ENCODE results near the gene CRYBA2. TPM values are rescaled to one million over a fixed set of nuclear protein-coding genes. Genes with fewer than 3 reads are reported as not detected.

CRYBA2 gene
- total RNA-seq, 1 experiment from 2014 or later, result not detected

GRCh38 chr2:219030177-219030940 lies 37.1 kb upstream of the CRYBA2 start:
- Mint-ChIP-seq H3K4me3 (ENCODE audit: unreplicated experiment) (no peak overlapping the region), H3K4me1 (ENCODE audit: insufficient read depth, unreplicated experiment) (no peaks in the 10 kb centered on the region), H3K9me3 (ENCODE audit: unreplicated experiment) (no peaks in the 10 kb centered on the region), H3K36me3 (ENCODE audit: insufficient read depth, unreplicated experiment) (no peaks in the 10 kb centered on the region), H3K27me3 (ENCODE audit: insufficient read depth, unreplicated experiment) (peaks cover 38% of the 10 kb centered on the region), H3K27ac (ENCODE audit: low read depth, unreplicated experiment) (no peak overlapping the region)
- intact Hi-C loops (cut with micrococcal nuclease), result no loop called here
- no TSS peak for BruUV-seq (replicated peaks)
- ChIA-PET CTCF (interaction anchor here (0.5 to 14.0 kb wide), 48 partner anchors 8 to 368 kb away, joined by 3 to 178 read pairs (median 6); partner anchors contain the start of gene CFAP65), POLR2A (interaction anchor here (0.7 to 1.2 kb wide), 4 partner anchors 11 to 124 kb away, joined by 3 to 8 read pairs (median 4); partner anchors contain the start of gene CFAP65)
- no peak for TF ChIP-seq CTCF (IDR thresholded peaks at IDR 0.05; ENCODE audit: unreplicated experiment)
- no peak for DNase-seq (ENCODE audit: unreplicated experiment)

- POLR2A ChIA-PET, result interaction anchor here (1.0 to 1.2 kb wide), 3 partner anchors 11 to 125 kb away, joined by 4 to 8 read pairs (median 4); partner anchors contain the start of gene CFAP65
- no peak overlapping the region for H3K4me3 Mint-ChIP-seq (ENCODE audit: unreplicated experiment)
- H3K4me1 Mint-ChIP-seq (ENCODE audit: insufficient read depth, unreplicated experiment), result no peaks in the 10 kb centered on the region
- no TSS peak for BruUV-seq (replicated peaks)
- intact Hi-C loops (cut with micrococcal nuclease), result loop anchor here (1.0 kb wide), 3 partner anchors 33 to 126 kb away; no protein-coding TSS in a partner anchor
- CTCF ChIA-PET, result interaction anchor here (0.6 to 14.0 kb wide), 49 partner anchors 8 to 369 kb away, joined by 3 to 178 read pairs (median 6); partner anchors contain the start of gene CFAP65
- peak; percentile 80 for DNase-seq (ENCODE audit: unreplicated experiment)
- no peak overlapping the region for H3K27ac Mint-ChIP-seq (ENCODE audit: low read depth, unreplicated experiment)
- no peaks in the 10 kb centered on the region for H3K9me3 Mint-ChIP-seq (ENCODE audit: unreplicated experiment)
- peak; percentile 95 for TF ChIP-seq CTCF (IDR thresholded peaks at IDR 0.05; ENCODE audit: unreplicated experiment)
- H3K27me3 Mint-ChIP-seq (ENCODE audit: insufficient read depth, unreplicated experiment), result peaks cover 32% of the 10 kb centered on the region
- peaks cover 4% of the 10 kb centered on the region for H3K36me3 Mint-ChIP-seq (ENCODE audit: insufficient read depth, unreplicated experiment)
Measured at GRCh38 chr2:219029829-219030165, 36.6 kb upstream of the CRYBA2 start.

- H3K27ac Mint-ChIP-seq (ENCODE audit: low read depth, unreplicated experiment), result no peak overlapping the region
- ChIA-PET POLR2A (interaction anchor here (1.0 to 1.2 kb wide), 3 partner anchors 12 to 126 kb away, joined by 4 to 8 read pairs (median 4); partner anchors contain the start of gene CFAP65), CTCF (interaction anchor here (0.6 to 14.0 kb wide), 50 partner anchors 7 to 369 kb away, joined by 3 to 178 read pairs (median 6); partner anchors contain the start of gene CFAP65)
- no peak for DNase-seq (ENCODE audit: unreplicated experiment)
- TF ChIP-seq CTCF (IDR thresholded peaks at IDR 0.05; ENCODE audit: unreplicated experiment), result no peak
- peaks cover 4% of the 10 kb centered on the region for H3K36me3 Mint-ChIP-seq (ENCODE audit: insufficient read depth, unreplicated experiment)
- no peaks in the 10 kb centered on the region for H3K4me1 Mint-ChIP-seq (ENCODE audit: insufficient read depth, unreplicated experiment)
- no peak overlapping the region for H3K4me3 Mint-ChIP-seq (ENCODE audit: unreplicated experiment)
- intact Hi-C loops (cut with micrococcal nuclease), result loop anchor here (1.0 kb wide), 3 partner anchors 33 to 126 kb away; no protein-coding TSS in a partner anchor
- H3K9me3 Mint-ChIP-seq (ENCODE audit: unreplicated experiment), result no peaks in the 10 kb centered on the region
- no TSS peak for BruUV-seq (replicated peaks)
- H3K27me3 Mint-ChIP-seq (ENCODE audit: insufficient read depth, unreplicated experiment), result peaks cover 26% of the 10 kb centered on the region
Measured at GRCh38 chr2:219028996-219029828, 36.0 kb upstream of the CRYBA2 start.

GRCh38 chr2:219028141-219028540 lies 34.9 kb upstream of the CRYBA2 start:
- no peaks in the 10 kb centered on the region for H3K4me1 Mint-ChIP-seq (ENCODE audit: insufficient read depth, unreplicated experiment)
- TF ChIP-seq CTCF (IDR thresholded peaks at IDR 0.05; ENCODE audit: unreplicated experiment), result no peak
- H3K36me3 Mint-ChIP-seq (ENCODE audit: insufficient read depth, unreplicated experiment), result peaks cover 4% of the 10 kb centered on the region
- no peaks in the 10 kb centered on the region for H3K9me3 Mint-ChIP-seq (ENCODE audit: unreplicated experiment)
- peaks cover 16% of the 10 kb centered on the region for H3K27me3 Mint-ChIP-seq (ENCODE audit: insufficient read depth, unreplicated experiment)
- intact Hi-C loops (cut with micrococcal nuclease), result no loop called here
- no peak for DNase-seq (ENCODE audit: unreplicated experiment)
- ChIA-PET CTCF (interaction anchor here (0.5 to 14.0 kb wide), 15 partner anchors 9 to 251 kb away, joined by 3 to 178 read pairs (median 4); partner anchors contain the start of gene CFAP65), POLR2A (no interaction called here)
- BruUV-seq (replicated peaks), result no TSS peak
- H3K27ac Mint-ChIP-seq (ENCODE audit: low read depth, unreplicated experiment), result no peak overlapping the region
- H3K4me3 Mint-ChIP-seq (ENCODE audit: unreplicated experiment), result no peak overlapping the region
